CD14-positive monocyte (primary cell): ENCODE results near the gene TCF4. TPM values are rescaled to one million over a fixed set of nuclear protein-coding genes. Genes with fewer than 3 reads are reported as not detected.

ENCODE experiments used
- DNase-seq, 3 donors: peaks; one replicate each; pipeline ENCODE4 v3.0.0-alpha.2; 2011 to 2022
- H2AFZ ChIP-seq: 2 replicates; pipeline ENCODE4 v1.6.0; 2012; ENCODE audit warnings: mild to moderate bottlenecking, low read depth, low read length, inconsistent platforms; ENCODE audit not compliant: insufficient read depth, poor library complexity, severe bottlenecking
- H3K27ac ChIP-seq, 2 donors: 1 replicate in 1 of 2; 2 replicates in 1 of 2; pipeline ENCODE4 v1.5.1; 2012 to 2013; ENCODE audit warnings: low read length in 2 of 2, control low read depth in 1 of 2, inconsistent platforms in 1 of 2, low read depth in 1 of 2, mild to moderate bottlenecking in 1 of 2
- H3K27me3 ChIP-seq, 2 donors: one replicate each; pipeline versions ENCODE4 v1.6.0 to v1.6.1; 2011 to 2013; ENCODE audit warnings: low read length in 2 of 2; ENCODE audit not compliant: control insufficient read depth in 2 of 2, insufficient read depth in 2 of 2
- H3K36me3 ChIP-seq, 2 donors: replicated peaks in 1 of 2; 1 replicate in 1 of 2; 2 replicates in 1 of 2; pipeline versions ENCODE4 v1.5.1 to v1.6.1; 2012 to 2013; ENCODE audit warnings: low read length in 2 of 2, control low read depth in 1 of 2, inconsistent platforms in 1 of 2, mild to moderate bottlenecking in 1 of 2; ENCODE audit not compliant: insufficient read depth in 2 of 2, control insufficient read depth in 1 of 2
- H3K4me1 ChIP-seq, 2 donors: 1 replicate in 1 of 2; 2 replicates in 1 of 2; pipeline versions ENCODE4 v1.5.1 to v1.6.1; 2012 to 2013; ENCODE audit warnings: low read length in 2 of 2, control low read depth in 1 of 2, inconsistent platforms in 1 of 2, mild to moderate bottlenecking in 1 of 2, moderate library complexity in 1 of 2; ENCODE audit not compliant: insufficient read depth in 2 of 2, control insufficient read depth in 1 of 2
- H3K4me2 ChIP-seq: replicated peaks from 2 replicates; pipeline ENCODE3; 2012; ENCODE audit warnings: low read length, moderate library complexity, mild to moderate bottlenecking; ENCODE audit not compliant: poor library complexity, severe bottlenecking; ENCODE audit errors: extremely low read depth
- H3K4me3 ChIP-seq, 3 experiments: fragments of 200-600 bp in 1 of 3; sonication (generic) in 1 of 3; replicated peaks in 1 of 3; 1 replicate in 2 of 3; 2 replicates in 1 of 3; pipeline ENCODE4 v1.5.1; 2011 to 2013; ENCODE audit warnings: low read length in 3 of 3, mild to moderate bottlenecking in 3 of 3, control low read depth in 2 of 3, low read depth in 2 of 3, inconsistent platforms in 1 of 3, moderate library complexity in 1 of 3
- H3K79me2 ChIP-seq: 2 replicates; pipeline ENCODE4 v1.6.0; 2012; ENCODE audit warnings: mild to moderate bottlenecking, control low read depth, inconsistent platforms, low read length, moderate library complexity; ENCODE audit not compliant: insufficient read depth
- H3K9ac ChIP-seq: 2 replicates; pipeline ENCODE4 v1.6.0; 2017; ENCODE audit warnings: low read length, mild to moderate bottlenecking; ENCODE audit not compliant: insufficient read depth, poor library complexity, severe bottlenecking
- H3K9me3 ChIP-seq, 2 donors: replicated peaks in 1 of 2; 1 replicate in 1 of 2; 2 replicates in 1 of 2; pipeline versions ENCODE4 v1.5.1 to v1.6.1; 2012 to 2013; ENCODE audit warnings: low read length in 2 of 2, control low read depth in 1 of 2; ENCODE audit not compliant: control insufficient read depth in 1 of 2, insufficient read depth in 1 of 2
- H4K20me1 ChIP-seq: 2 replicates; pipeline ENCODE4 v1.6.0; 2012; ENCODE audit warnings: mild to moderate bottlenecking, low read length, control low read depth, moderate library complexity; ENCODE audit not compliant: insufficient read depth
- H3K27ac Mint-ChIP-seq, 7 donors: one replicate each; pipeline ENCODE4 v1.8.0; 2020; ENCODE audit warnings: mild to moderate bottlenecking in 7 of 7, mixed read lengths in 7 of 7, moderate library complexity in 6 of 7, inconsistent platforms in 2 of 7
- H3K27me3 Mint-ChIP-seq, 3 donors: one replicate each; pipeline ENCODE4 v1.8.0; 2021 to 2022; ENCODE audit warnings: low read depth in 3 of 3, mild to moderate bottlenecking in 3 of 3, mixed read lengths in 3 of 3, moderate library complexity in 3 of 3, inconsistent platforms in 1 of 3
- H3K36me3 Mint-ChIP-seq, 2 donors: one replicate each; pipeline ENCODE4 v1.8.0; 2020; ENCODE audit warnings: mixed read lengths in 2 of 2, inconsistent platforms in 1 of 2, mild to moderate bottlenecking in 1 of 2
- H3K4me1 Mint-ChIP-seq: one replicate; pipeline ENCODE4 v1.8.0; 2020; ENCODE audit warnings: mild to moderate bottlenecking, mixed read lengths
- H3K4me3 Mint-ChIP-seq, 2 donors: one replicate each; pipeline ENCODE4 v1.8.0; 2020; ENCODE audit warnings: mild to moderate bottlenecking in 2 of 2, mixed read lengths in 2 of 2, moderate library complexity in 1 of 2
- H3K9me3 Mint-ChIP-seq, 7 donors: one replicate each; pipeline ENCODE4 v1.8.0; 2020 to 2022; ENCODE audit warnings: mixed read lengths in 7 of 7, mild to moderate bottlenecking in 6 of 7, moderate library complexity in 6 of 7, inconsistent platforms in 2 of 7
- CTCF ChIP-seq: fragments of 200-600 bp; IDR thresholded peaks from one replicate; pipeline ENCODE4 v1.8.0; 2022; ENCODE audit warnings: antibody characterized with exemption, mild to moderate bottlenecking
- WGBS: methylation state at CpG from one replicate; pipeline ENCODE4 v1.1.5; 2013; ENCODE audit warnings: missing lambda C conversion rate; ENCODE audit not compliant: insufficient coverage; 5-methylcytosine and 5-hydroxymethylcytosine counted together
- intact Hi-C, 2 donors: fragments of 100-400 bp; cut with micrococcal nuclease; formaldehyde crosslinking; loops; one replicate each; pipeline versions ENCODE4 v1.15.0 to v1.15.1; 2023
- polyA plus RNA-seq, 3 donors: library from polyadenylated mRNA; depleted of rRNA in 1 of 3; unstranded in 2 of 3; stranded (reverse) in 1 of 3; fragments of 300-500 nt in 2 of 3; fragments of >200 nt in 1 of 3; fragmentation: Illumina TruSeq in 2 of 3; gene quantifications; 1 replicate in 2 of 3; 2 replicates in 1 of 3; pipeline ENCODE4 v1.2.3, GENCODE V29; 2012 to 2021

TCF4 gene
- polyA plus RNA-seq, 3 donors, result 5.9 to 12.9 (median 10.7) TPM

GRCh38 chr18:55307505-55307904 is 280.5 kb downstream of the TCF4 start:
- Histone ChIP-seq H3K27me3 (no peaks in the 10 kb centered on the region), H2AFZ (no peak overlapping the region), H3K4me2 (no peak overlapping the region), H3K4me3 (no peak overlapping the region), H3K79me2 (no peaks in the 10 kb centered on the region), H3K36me3 (no peaks in the 10 kb centered on the region), H3K9ac (no peak overlapping the region), H3K4me1 (no peaks in the 10 kb centered on the region), H3K27ac (no peak overlapping the region), H3K9me3 (no peaks in the 10 kb centered on the region), H4K20me1 (no peaks in the 10 kb centered on the region)
- H3K4me1 Mint-ChIP-seq, result peaks cover 2% of the 10 kb centered on the region
- peaks cover 0 to 2% (median 0%) of the 10 kb centered on the region in 3 donors for H3K27me3 Mint-ChIP-seq
- no peaks in the 10 kb centered on the region for H3K36me3 Mint-ChIP-seq
- TF ChIP-seq CTCF, result no peak
- no CpG with 5 or more reads among the region's 3 CpGs for WGBS
- DNase-seq, result no peak
- intact Hi-C loops, result no loop called here
- no peak overlapping the region for H3K27ac Mint-ChIP-seq
- H3K4me3 Mint-ChIP-seq, result no peak overlapping the region
- no peaks in the 10 kb centered on the region for H3K9me3 Mint-ChIP-seq

GRCh38 chr18:55306359-55307024 is 281.5 kb downstream of the TCF4 start:
- Histone ChIP-seq H2AFZ (no peak overlapping the region), H3K36me3 (no peaks in the 10 kb centered on the region), H4K20me1 (no peaks in the 10 kb centered on the region), H3K9me3 (no peaks in the 10 kb centered on the region), H3K4me3 (no peak overlapping the region), H3K27ac (no peak overlapping the region), H3K4me1 (no peaks in the 10 kb centered on the region), H3K79me2 (no peaks in the 10 kb centered on the region), H3K4me2 (no peak overlapping the region), H3K27me3 (no peaks in the 10 kb centered on the region), H3K9ac (no peak overlapping the region)
- TF ChIP-seq CTCF, result no peak
- intact Hi-C loops, result no loop called here
- Mint-ChIP-seq H3K4me3 (no peak overlapping the region), H3K9me3 (no peaks in the 10 kb centered on the region), H3K27me3 (peaks cover 0 to 2% (median 0%) of the 10 kb centered on the region in 3 donors), H3K36me3 (no peaks in the 10 kb centered on the region), H3K4me1 (peaks cover 2% of the 10 kb centered on the region), H3K27ac (no peak overlapping the region)
- WGBS, result 100% methylated on average over 1 of the region's 2 CpGs
- no peak for DNase-seq
